ENCODE measurements around the gene IL18RAP.

GRCh38 chr2:102483086-102483485 lies 60.1 kb downstream of the IL18RAP start:
- TF ChIP-seq ESRRG (CRISPR knock-in tag; IDR thresholded peaks at IDR 0.05), result no peak
- no peak for TF ChIP-seq POU6F1 (CRISPR knock-in tag; IDR thresholded peaks at IDR 0.05; ENCODE audit: borderline replicate concordance, low read depth)
- TF ChIP-seq PPARA (CRISPR knock-in tag; IDR thresholded peaks at IDR 0.05; ENCODE audit: borderline replicate concordance), result no peak
- TF ChIP-seq ISL1 (CRISPR knock-in tag; IDR thresholded peaks at IDR 0.05), result no peak
- TF ChIP-seq ZFP3 (CRISPR knock-in tag; IDR thresholded peaks at IDR 0.05), result no peak

Data from SK-N-SH treated with all-trans-retinoic acid at 6 μM for 48 hours (cell line).